Measurements from ENCODE around the gene BHLHE23. TPM values are rescaled to one million over a fixed set of nuclear protein-coding genes. Genes with fewer than 3 reads are reported as not detected.

The BHLHE23 gene
- total RNA-seq, 1 experiment from 2014 or later: not detected

GRCh38 chr20:63051911-63052310 lies 45.1 kb upstream of the BHLHE23 start:
- CTCF ChIA-PET: no interaction called here
- Histone ChIP-seq H3K36me3 (ENCODE audit: low read depth) (no peaks in the 10 kb centered on the region), H3K9me3 (ENCODE audit: insufficient read depth, low read depth) (no peaks in the 10 kb centered on the region), H3F3A (ENCODE audit: insufficient read depth, low read depth) (peaks cover 1% of the 10 kb centered on the region; the same call in 1 of the 2 replicates), H3K4me2 (no peak overlapping the region), H3K4me3 (no peak overlapping the region), H3K9me2 (ENCODE audit: insufficient read depth) (no peaks in the 10 kb centered on the region), H3K27ac (no peak overlapping the region), H2AFZ (no peak overlapping the region), H3K27me3 (ENCODE audit: insufficient read depth, low read depth) (peaks cover 95% of the 10 kb centered on the region), H4K20me1 (ENCODE audit: insufficient read depth) (peaks cover 7% of the 10 kb centered on the region; the same call in 1 of the 2 replicates), H3K79me2 (ENCODE audit: low read depth) (no peaks in the 10 kb centered on the region), H3K4me1 (replicated peaks; ENCODE audit: insufficient read depth) (no peaks in the 10 kb centered on the region)
- POLR2A ChIA-PET (ENCODE audit: unreplicated experiment): no interaction called here
- no peak for TF ChIP-seq EZH2 (IDR thresholded peaks at IDR 0.05; ENCODE audit: low read depth)
- TF ChIP-seq, protein P1, sequence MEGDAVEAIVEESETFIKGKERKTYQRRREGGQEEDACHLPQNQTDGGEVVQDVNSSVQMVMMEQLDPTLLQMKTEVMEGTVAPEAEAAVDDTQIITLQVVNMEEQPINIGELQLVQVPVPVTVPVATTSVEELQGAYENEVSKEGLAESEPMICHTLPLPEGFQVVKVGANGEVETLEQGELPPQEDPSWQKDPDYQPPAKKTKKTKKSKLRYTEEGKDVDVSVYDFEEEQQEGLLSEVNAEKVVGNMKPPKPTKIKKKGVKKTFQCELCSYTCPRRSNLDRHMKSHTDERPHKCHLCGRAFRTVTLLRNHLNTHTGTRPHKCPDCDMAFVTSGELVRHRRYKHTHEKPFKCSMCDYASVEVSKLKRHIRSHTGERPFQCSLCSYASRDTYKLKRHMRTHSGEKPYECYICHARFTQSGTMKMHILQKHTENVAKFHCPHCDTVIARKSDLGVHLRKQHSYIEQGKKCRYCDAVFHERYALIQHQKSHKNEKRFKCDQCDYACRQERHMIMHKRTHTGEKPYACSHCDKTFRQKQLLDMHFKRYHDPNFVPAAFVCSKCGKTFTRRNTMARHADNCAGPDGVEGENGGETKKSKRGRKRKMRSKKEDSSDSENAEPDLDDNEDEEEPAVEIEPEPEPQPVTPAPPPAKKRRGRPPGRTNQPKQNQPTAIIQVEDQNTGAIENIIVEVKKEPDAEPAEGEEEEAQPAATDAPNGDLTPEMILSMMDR (conservative IDR thresholded peaks at IDR 0.05): no peak
- intact Hi-C loops (cut with micrococcal nuclease; ENCODE audit: unreplicated experiment): no loop called here
- no peak for DNase-seq
- no TSS peak for BruUV-seq (replicated peaks)

DNA sequence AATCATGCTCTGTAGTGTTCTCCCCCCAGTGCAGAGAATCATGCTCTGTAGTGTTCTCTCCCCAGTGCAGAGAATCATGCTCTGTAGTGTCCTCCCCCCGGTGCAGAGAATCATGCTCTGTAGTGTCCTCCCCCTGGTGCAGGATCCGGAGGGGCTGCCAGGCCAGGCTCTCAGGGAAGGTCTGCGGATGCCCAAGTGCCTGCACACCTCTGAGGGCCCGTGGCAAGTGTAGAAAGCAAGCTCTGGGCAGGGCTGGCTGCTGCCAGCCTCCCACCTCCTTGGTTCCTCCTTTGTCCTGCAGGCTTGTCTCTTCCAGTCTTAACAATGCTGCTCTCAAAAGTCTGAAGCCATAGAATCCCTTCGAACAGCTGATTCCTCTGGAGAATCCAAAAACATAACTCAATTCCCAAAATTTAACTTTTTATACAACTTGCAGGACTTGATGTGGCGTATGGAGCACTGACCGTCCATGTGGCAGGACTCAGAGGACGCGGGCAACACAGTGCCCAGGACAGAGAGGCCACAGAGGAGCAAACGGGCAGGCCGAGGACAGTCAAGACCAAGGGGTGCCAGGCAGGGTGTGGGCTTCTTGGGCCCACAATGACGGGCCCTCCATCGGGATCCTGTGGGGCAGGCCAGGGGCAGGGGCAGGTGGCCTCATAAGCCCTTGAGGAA lies 44.6 kb upstream of the BHLHE23 start:
- Histone ChIP-seq H3K9me2 (ENCODE audit: insufficient read depth) (no peaks in the 10 kb centered on the region), H4K20me1 (ENCODE audit: insufficient read depth) (peaks cover 7% of the 10 kb centered on the region; the same call in 1 of the 2 replicates), H3K36me3 (ENCODE audit: low read depth) (no peaks in the 10 kb centered on the region), H3K27ac (no peak overlapping the region), H3K4me3 (no peak overlapping the region), H3K79me2 (ENCODE audit: low read depth) (no peaks in the 10 kb centered on the region), H3K27me3 (ENCODE audit: insufficient read depth, low read depth) (peaks cover 98% of the 10 kb centered on the region), H3K4me2 (no peak overlapping the region), H3K9me3 (ENCODE audit: insufficient read depth, low read depth) (no peaks in the 10 kb centered on the region), H3K4me1 (replicated peaks; ENCODE audit: insufficient read depth) (no peaks in the 10 kb centered on the region), H3F3A (ENCODE audit: insufficient read depth, low read depth) (no peaks in the 10 kb centered on the region), H2AFZ (no peak overlapping the region)
- no peak for DNase-seq
- TF ChIP-seq, protein P1 (conservative IDR thresholded peaks at IDR 0.05): no peak
- TF ChIP-seq EZH2 (IDR thresholded peaks at IDR 0.05; ENCODE audit: low read depth): peak; percentile 86; the same call in 1 of the 2 replicates
- POLR2A ChIA-PET (ENCODE audit: unreplicated experiment): no interaction called here
- CTCF ChIA-PET: no interaction called here
- intact Hi-C loops (cut with micrococcal nuclease; ENCODE audit: unreplicated experiment): no loop called here
- no TSS peak for BruUV-seq (replicated peaks)

GRCh38 chr20:63050406-63050805 lies 43.6 kb upstream of the BHLHE23 start:
- H2AFZ ChIP-seq: no peak overlapping the region
- H3F3A ChIP-seq (ENCODE audit: insufficient read depth, low read depth): no peaks in the 10 kb centered on the region
- H3K9me3 ChIP-seq (ENCODE audit: insufficient read depth, low read depth): no peaks in the 10 kb centered on the region
- TF ChIP-seq, protein P1 (conservative IDR thresholded peaks at IDR 0.05): no peak
- no peak for TF ChIP-seq EZH2 (IDR thresholded peaks at IDR 0.05; ENCODE audit: low read depth)
- POLR2A ChIA-PET (ENCODE audit: unreplicated experiment): no interaction called here
- no peaks in the 10 kb centered on the region for H3K36me3 ChIP-seq (ENCODE audit: low read depth)
- peaks cover 7% of the 10 kb centered on the region; the same call in 1 of the 2 replicates for H4K20me1 ChIP-seq (ENCODE audit: insufficient read depth)
- no peak overlapping the region for H3K27ac ChIP-seq
- CTCF ChIA-PET: no interaction called here
- no peak overlapping the region for H3K4me2 ChIP-seq
- H3K79me2 ChIP-seq (ENCODE audit: low read depth): no peaks in the 10 kb centered on the region
- no peaks in the 10 kb centered on the region for H3K4me1 ChIP-seq (replicated peaks; ENCODE audit: insufficient read depth)
- intact Hi-C loops (cut with micrococcal nuclease; ENCODE audit: unreplicated experiment): no loop called here
- H3K9me2 ChIP-seq (ENCODE audit: insufficient read depth): no peaks in the 10 kb centered on the region
- H3K4me3 ChIP-seq: no peak overlapping the region
- no TSS peak for BruUV-seq (replicated peaks)
- H3K27me3 ChIP-seq (ENCODE audit: insufficient read depth, low read depth): peaks cover 98% of the 10 kb centered on the region
- DNase-seq: no peak

Measured in PC-9 (cell line).